ENCODE data around the gene KCNJ12.

The KCNJ12 gene

GRCh38 chr17:21375757-21376080, 438 bp upstream of the KCNJ12 start:
- Histone ChIP-seq H3K9me3 (ENCODE audit: control insufficient read depth, low read length) (no peaks in the 10 kb centered on the region), H3K4me1 (ENCODE audit: control insufficient read depth, insufficient read depth, low read length) (peaks cover 28% of the 10 kb centered on the region), H3K36me3 (ENCODE audit: control insufficient read depth, insufficient read depth, low read length) (no peaks in the 10 kb centered on the region), H3K4me3 (ENCODE audit: insufficient read depth, low read depth, low read length) (no peak overlapping the region), H3K27ac (ENCODE audit: insufficient read depth, low read depth, low read length, poor library complexity, severe bottlenecking) (no peak overlapping the region), H3K27me3 (ENCODE audit: control insufficient read depth, insufficient read depth, low read length, poor library complexity, severe bottlenecking) (peaks cover 47% of the 10 kb centered on the region)
- WGBS, 2 experiments = 75 to 80% methylated on average over 11 of the region's 11 CpGs

DNA sequence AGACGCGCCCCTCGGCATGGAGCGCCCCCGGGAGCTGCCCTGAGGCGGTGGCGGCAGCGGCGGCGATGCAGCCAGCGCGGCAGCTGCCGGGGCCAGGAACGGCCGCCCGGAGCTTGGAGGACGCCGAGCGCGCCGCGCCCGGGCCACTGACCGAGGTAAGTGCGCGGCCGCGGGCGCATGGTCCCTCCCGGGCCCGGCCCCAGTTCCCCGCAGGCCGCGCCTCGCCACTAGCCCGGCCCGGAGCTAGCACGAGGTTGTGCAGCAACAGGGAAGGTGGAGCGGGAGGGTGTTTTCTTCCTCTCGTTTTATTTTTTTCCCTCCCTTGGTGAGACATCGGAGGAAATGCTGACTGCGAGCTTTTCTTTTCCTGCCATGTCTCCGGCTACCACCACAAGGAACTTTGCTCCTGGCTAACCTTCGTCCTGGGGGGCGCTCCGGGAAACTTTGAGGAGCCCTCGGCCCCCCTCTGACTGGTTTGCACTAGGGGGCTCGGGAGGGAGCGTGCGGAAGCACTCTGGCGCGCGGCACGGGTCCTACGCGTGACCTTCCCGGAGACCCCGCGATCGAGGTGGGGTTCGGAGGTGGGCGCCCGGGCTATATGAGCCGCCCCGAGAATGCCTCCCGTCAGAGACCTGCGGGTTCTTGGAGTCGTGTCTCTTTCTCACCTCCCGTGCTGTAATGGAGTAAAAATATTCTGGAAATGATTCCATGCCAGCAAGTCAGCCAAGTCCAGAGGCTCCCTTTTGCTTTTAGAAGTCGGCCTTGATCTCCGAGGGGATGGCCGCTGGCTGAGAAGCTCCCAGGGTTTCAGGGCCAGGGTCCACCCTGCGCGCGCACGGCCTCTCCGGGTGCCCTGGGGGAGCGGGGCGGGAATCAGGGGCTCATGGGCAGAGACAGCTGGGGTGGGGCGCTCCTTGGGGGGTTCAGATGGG, 868 bp downstream of the KCNJ12 start:
- H3K9me3 ChIP-seq (ENCODE audit: control insufficient read depth, low read length) = no peaks in the 10 kb centered on the region
- H3K27me3 ChIP-seq (ENCODE audit: control insufficient read depth, insufficient read depth, low read length, poor library complexity, severe bottlenecking) = peaks cover 47% of the 10 kb centered on the region
- peak overlapping the region; percentile 41 for H3K4me3 ChIP-seq (ENCODE audit: insufficient read depth, low read depth, low read length)
- peaks cover 17% of the 10 kb centered on the region for H3K4me1 ChIP-seq (ENCODE audit: control insufficient read depth, insufficient read depth, low read length)
- no peak overlapping the region for H3K27ac ChIP-seq (ENCODE audit: insufficient read depth, low read depth, low read length, poor library complexity, severe bottlenecking)
- H3K36me3 ChIP-seq (ENCODE audit: control insufficient read depth, insufficient read depth, low read length) = no peaks in the 10 kb centered on the region
- WGBS, 2 experiments = 1% methylated on average over 80 of the region's 80 CpGs

DNA sequence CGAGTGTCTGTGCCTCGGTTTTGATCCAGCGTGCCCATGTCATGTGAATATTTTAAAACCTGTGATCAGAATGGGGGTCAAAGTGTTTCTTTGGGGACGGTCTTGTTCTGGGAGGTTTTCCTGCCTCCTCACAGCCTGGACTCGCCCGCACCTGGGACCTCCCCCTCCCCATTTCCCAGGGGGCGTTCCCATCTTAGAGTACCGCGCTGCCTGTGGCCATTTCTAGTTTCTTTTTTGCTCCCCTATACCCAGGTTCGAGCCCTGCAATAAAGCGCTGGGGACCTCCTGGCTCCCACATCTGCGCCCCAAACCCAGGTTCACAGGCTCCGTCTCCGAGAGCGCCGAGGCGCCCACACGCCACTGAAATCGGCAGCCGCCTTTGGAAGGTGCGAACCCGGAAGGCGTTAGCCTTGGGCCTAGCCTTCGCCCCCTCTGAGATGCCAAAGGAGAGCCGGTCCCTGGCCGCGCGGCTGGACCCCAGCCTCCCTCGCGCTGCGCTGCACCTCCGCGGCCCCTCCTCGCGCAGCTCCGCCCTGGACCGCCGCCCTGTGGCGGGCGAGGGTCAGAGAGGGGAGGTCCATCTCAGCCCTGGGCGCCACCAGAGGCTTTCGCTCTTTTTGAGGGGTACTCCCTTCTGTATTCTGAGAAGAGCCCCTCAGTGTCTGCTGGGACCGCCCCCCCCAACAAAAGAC, 1.7 kb downstream of the KCNJ12 start:
- Histone ChIP-seq H3K27ac (ENCODE audit: insufficient read depth, low read depth, low read length, poor library complexity, severe bottlenecking) (no peak overlapping the region), H3K27me3 (ENCODE audit: control insufficient read depth, insufficient read depth, low read length, poor library complexity, severe bottlenecking) (peaks cover 47% of the 10 kb centered on the region), H3K4me1 (ENCODE audit: control insufficient read depth, insufficient read depth, low read length) (peaks cover 24% of the 10 kb centered on the region), H3K4me3 (ENCODE audit: insufficient read depth, low read depth, low read length) (peak overlapping the region; percentile 41), H3K36me3 (ENCODE audit: control insufficient read depth, insufficient read depth, low read length) (no peaks in the 10 kb centered on the region), H3K9me3 (ENCODE audit: control insufficient read depth, low read length) (no peaks in the 10 kb centered on the region)
- WGBS, 2 experiments = 1 to 2% methylated on average over 43 of the region's 43 CpGs

DNA sequence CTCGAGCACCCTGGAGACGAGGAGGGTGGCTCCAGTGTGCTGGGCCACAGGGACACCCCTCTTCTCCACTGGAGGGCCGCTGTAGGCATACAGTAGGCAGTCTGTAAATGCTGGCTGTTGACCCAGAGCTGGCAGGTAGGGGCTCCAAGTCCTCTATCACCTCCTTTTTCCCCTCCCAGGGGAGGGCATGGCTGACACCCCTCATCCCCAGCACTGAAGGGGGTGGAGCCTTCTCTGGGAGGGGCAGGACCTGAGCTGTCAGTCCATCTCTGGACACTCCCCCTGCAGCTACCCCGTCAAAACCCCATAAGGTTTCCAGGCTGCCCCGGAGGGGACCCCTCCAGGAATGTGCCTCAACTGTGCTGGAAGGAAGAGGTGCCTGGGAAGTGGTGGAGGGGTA, 2.4 kb downstream of the KCNJ12 start:
- peaks cover 29% of the 10 kb centered on the region for H3K4me1 ChIP-seq (ENCODE audit: control insufficient read depth, insufficient read depth, low read length)
- 40 to 49% methylated on average over 5 of the region's 5 CpGs for WGBS, 2 experiments
- peaks cover 44% of the 10 kb centered on the region for H3K27me3 ChIP-seq (ENCODE audit: control insufficient read depth, insufficient read depth, low read length, poor library complexity, severe bottlenecking)
- no peak overlapping the region for H3K4me3 ChIP-seq (ENCODE audit: insufficient read depth, low read depth, low read length)
- no peaks in the 10 kb centered on the region for H3K36me3 ChIP-seq (ENCODE audit: control insufficient read depth, insufficient read depth, low read length)
- H3K9me3 ChIP-seq (ENCODE audit: control insufficient read depth, low read length) = no peaks in the 10 kb centered on the region
- no peak overlapping the region for H3K27ac ChIP-seq (ENCODE audit: insufficient read depth, low read depth, low read length, poor library complexity, severe bottlenecking)

GRCh38 chr17:21379080-21379711, 3.0 kb downstream of the KCNJ12 start:
- Histone ChIP-seq H3K36me3 (ENCODE audit: control insufficient read depth, insufficient read depth, low read length) (no peaks in the 10 kb centered on the region), H3K27me3 (ENCODE audit: control insufficient read depth, insufficient read depth, low read length, poor library complexity, severe bottlenecking) (peaks cover 44% of the 10 kb centered on the region)
- 90 to 94% methylated on average over 17 of the region's 17 CpGs for WGBS, 2 experiments

GRCh38 chr17:21380659-21381058, 4.5 kb downstream of the KCNJ12 start:
- Histone ChIP-seq H3K36me3 (ENCODE audit: control insufficient read depth, insufficient read depth, low read length) (no peaks in the 10 kb centered on the region), H3K9me3 (ENCODE audit: control insufficient read depth, low read length) (no peaks in the 10 kb centered on the region), H3K4me3 (ENCODE audit: insufficient read depth, low read depth, low read length) (no peak overlapping the region), H3K4me1 (ENCODE audit: control insufficient read depth, insufficient read depth, low read length) (peaks cover 25% of the 10 kb centered on the region), H3K27ac (ENCODE audit: insufficient read depth, low read depth, low read length, poor library complexity, severe bottlenecking) (no peak overlapping the region), H3K27me3 (ENCODE audit: control insufficient read depth, insufficient read depth, low read length, poor library complexity, severe bottlenecking) (peaks cover 36% of the 10 kb centered on the region)
- WGBS, 2 experiments = 93 to 95% methylated on average over 3 of the region's 3 CpGs

More at GRCh38 chr17:21379080-21379711, 3.0 kb downstream of the KCNJ12 start:
- no peak overlapping the region for H3K4me3 ChIP-seq (ENCODE audit: insufficient read depth, low read depth, low read length)
- H3K9me3 ChIP-seq (ENCODE audit: control insufficient read depth, low read length) = no peaks in the 10 kb centered on the region
- H3K4me1 ChIP-seq (ENCODE audit: control insufficient read depth, insufficient read depth, low read length) = peaks cover 27% of the 10 kb centered on the region
- no peak overlapping the region for H3K27ac ChIP-seq (ENCODE audit: insufficient read depth, low read depth, low read length, poor library complexity, severe bottlenecking)

DNA sequence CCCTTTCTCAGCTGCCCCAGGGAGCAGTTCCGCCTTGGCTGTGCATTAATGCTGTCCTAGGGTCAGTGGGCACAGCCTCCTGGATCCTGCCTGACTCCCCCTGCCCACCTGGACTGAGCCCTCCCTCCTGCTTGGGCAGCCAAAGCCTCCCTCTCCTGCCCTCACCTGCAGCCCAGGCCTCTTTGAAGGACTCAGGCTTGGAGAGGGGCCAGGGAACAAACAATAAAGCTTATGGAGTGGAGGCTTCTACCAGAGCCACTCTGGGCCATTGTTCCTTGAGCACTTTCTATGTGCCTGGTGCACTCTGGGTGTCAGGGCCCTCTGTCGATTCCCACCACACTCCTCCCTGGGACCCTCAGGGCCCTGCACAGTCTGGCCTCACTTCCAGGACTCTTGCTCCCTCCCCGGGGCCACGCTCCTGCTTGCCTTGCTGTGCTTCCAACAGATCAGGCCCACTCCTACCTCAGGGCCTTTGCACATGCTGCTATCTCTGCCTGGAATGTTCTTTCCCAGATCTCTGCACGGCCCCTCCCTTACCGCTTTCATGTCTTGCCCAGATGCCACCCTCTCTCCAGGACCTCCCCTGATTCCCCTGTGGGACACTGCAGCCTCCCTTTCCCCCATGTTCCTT, 5.0 kb downstream of the KCNJ12 start:
- no peak overlapping the region for H3K27ac ChIP-seq (ENCODE audit: insufficient read depth, low read depth, low read length, poor library complexity, severe bottlenecking)
- peaks cover 23% of the 10 kb centered on the region for H3K4me1 ChIP-seq (ENCODE audit: control insufficient read depth, insufficient read depth, low read length)
- no peaks in the 10 kb centered on the region for H3K9me3 ChIP-seq (ENCODE audit: control insufficient read depth, low read length)
- no peak overlapping the region for H3K4me3 ChIP-seq (ENCODE audit: insufficient read depth, low read depth, low read length)
- H3K36me3 ChIP-seq (ENCODE audit: control insufficient read depth, insufficient read depth, low read length) = no peaks in the 10 kb centered on the region
- WGBS, 2 experiments = 92% methylated on average over 6 of the region's 6 CpGs
- H3K27me3 ChIP-seq (ENCODE audit: control insufficient read depth, insufficient read depth, low read length, poor library complexity, severe bottlenecking) = peaks cover 31% of the 10 kb centered on the region

GRCh38 chr17:21382560-21383495, 6.7 kb downstream of the KCNJ12 start:
- no peak overlapping the region for H3K4me3 ChIP-seq (ENCODE audit: insufficient read depth, low read depth, low read length)
- H3K27ac ChIP-seq (ENCODE audit: insufficient read depth, low read depth, low read length, poor library complexity, severe bottlenecking) = no peak overlapping the region
- H3K4me1 ChIP-seq (ENCODE audit: control insufficient read depth, insufficient read depth, low read length) = peaks cover 20% of the 10 kb centered on the region
- no peaks in the 10 kb centered on the region for H3K36me3 ChIP-seq (ENCODE audit: control insufficient read depth, insufficient read depth, low read length)
- H3K27me3 ChIP-seq (ENCODE audit: control insufficient read depth, insufficient read depth, low read length, poor library complexity, severe bottlenecking) = peaks cover 14% of the 10 kb centered on the region
- no peaks in the 10 kb centered on the region for H3K9me3 ChIP-seq (ENCODE audit: control insufficient read depth, low read length)
- WGBS, 2 experiments = 87 to 88% methylated on average over 29 of the region's 29 CpGs

DNA sequence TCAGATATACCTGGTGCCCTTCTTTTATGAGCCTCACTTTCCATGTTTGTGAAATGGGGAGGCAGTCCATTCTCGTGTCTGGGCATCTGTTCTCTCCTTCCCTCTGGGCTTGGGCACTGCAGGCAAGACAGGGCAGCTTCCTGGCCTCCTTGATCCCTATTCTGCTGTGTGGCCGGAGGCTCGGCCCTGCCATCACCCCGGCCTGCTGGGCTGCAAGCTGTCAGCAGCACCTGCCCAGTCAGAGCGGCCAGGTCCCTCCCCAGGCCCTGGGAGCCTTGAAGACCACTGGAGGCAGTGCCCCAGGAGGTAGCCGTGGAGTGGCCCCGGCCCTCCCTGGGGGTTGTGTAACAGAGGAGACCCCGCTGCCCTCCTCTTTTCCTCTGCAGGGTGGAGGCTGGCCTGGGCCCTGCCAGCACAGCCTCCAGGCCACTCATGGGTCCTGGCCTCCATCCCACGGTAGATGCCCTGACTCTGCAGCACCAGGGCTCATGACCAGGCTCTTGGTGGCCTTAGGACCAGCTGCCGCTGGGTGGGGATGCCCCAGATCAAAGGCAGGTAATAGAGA, 9.2 kb downstream of the KCNJ12 start:
- H3K27me3 ChIP-seq (ENCODE audit: control insufficient read depth, insufficient read depth, low read length, poor library complexity, severe bottlenecking) = no peaks in the 10 kb centered on the region
- no peaks in the 10 kb centered on the region for H3K36me3 ChIP-seq (ENCODE audit: control insufficient read depth, insufficient read depth, low read length)
- H3K9me3 ChIP-seq (ENCODE audit: control insufficient read depth, low read length) = no peaks in the 10 kb centered on the region
- WGBS, 2 experiments = 90 to 92% methylated on average over 10 of the region's 10 CpGs
- H3K27ac ChIP-seq (ENCODE audit: insufficient read depth, low read depth, low read length, poor library complexity, severe bottlenecking) = no peak overlapping the region
- H3K4me3 ChIP-seq (ENCODE audit: insufficient read depth, low read depth, low read length) = no peak overlapping the region
- H3K4me1 ChIP-seq (ENCODE audit: control insufficient read depth, insufficient read depth, low read length) = peaks cover 31% of the 10 kb centered on the region

Measured in ectodermal cell (in vitro differentiated cells).